VCaP (cell line): ENCODE measurements around the gene SHISA5.
A peak's percentile ranks its signal among the peaks of the same experiment; 100 is the strongest.

Experiments used
- H3K27ac ChIP-seq: fragments of 450-650 bp; 2 replicates; pipeline ENCODE4 v1.5.1; 2017
- TF ChIP-seq, protein P1 (sequence below): fragments of 450-650 bp; conservative IDR thresholded peaks from 2 replicates; pipeline ENCODE4 v1.5.1; 2017; ENCODE audit warnings: mild to moderate bottlenecking, moderate library complexity

SHISA5 gene

DNA sequence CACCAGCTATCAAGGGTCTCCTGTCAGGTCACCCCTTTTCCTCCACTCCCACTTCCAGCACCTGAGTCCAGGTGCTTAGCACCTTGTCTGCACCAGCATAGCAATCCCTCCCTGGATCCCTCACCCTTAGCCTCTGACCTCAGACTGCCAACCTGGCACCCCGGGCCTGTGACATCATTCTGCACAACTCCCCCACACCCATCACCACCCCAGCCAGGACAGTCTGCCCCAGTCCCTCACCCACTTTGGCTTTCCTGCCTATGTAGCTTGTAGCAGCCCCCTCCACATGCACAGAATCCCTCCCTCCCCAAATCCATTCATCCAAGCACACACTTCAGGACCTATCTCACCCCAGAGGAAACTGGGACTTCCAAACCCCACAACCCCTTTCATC is 73.3 kb downstream of the SHISA5 start:
- H3K27ac ChIP-seq: peak overlapping the region; percentile 96
- TF ChIP-seq, protein P1, sequence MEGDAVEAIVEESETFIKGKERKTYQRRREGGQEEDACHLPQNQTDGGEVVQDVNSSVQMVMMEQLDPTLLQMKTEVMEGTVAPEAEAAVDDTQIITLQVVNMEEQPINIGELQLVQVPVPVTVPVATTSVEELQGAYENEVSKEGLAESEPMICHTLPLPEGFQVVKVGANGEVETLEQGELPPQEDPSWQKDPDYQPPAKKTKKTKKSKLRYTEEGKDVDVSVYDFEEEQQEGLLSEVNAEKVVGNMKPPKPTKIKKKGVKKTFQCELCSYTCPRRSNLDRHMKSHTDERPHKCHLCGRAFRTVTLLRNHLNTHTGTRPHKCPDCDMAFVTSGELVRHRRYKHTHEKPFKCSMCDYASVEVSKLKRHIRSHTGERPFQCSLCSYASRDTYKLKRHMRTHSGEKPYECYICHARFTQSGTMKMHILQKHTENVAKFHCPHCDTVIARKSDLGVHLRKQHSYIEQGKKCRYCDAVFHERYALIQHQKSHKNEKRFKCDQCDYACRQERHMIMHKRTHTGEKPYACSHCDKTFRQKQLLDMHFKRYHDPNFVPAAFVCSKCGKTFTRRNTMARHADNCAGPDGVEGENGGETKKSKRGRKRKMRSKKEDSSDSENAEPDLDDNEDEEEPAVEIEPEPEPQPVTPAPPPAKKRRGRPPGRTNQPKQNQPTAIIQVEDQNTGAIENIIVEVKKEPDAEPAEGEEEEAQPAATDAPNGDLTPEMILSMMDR: no peak

- H3K27ac ChIP-seq: peak within 1 kb of the TSS; percentile 96
- TF ChIP-seq, protein P1: no peak
Measured at GRCh38 chr3:48429960-48430707, 73.8 kb downstream of the SHISA5 start, which contains the start of gene PLXNB1. Gene PLXNB1, minus strand, starts transcription at chr3:48430086. Its CDS starts 5,475 bp downstream, at chr3:48424611.

GRCh38 chr3:48429317-48429959 is 74.5 kb downstream of the SHISA5 start:
- TF ChIP-seq, protein P1: no peak
- H3K27ac ChIP-seq: peak overlapping the region; percentile 96

DNA sequence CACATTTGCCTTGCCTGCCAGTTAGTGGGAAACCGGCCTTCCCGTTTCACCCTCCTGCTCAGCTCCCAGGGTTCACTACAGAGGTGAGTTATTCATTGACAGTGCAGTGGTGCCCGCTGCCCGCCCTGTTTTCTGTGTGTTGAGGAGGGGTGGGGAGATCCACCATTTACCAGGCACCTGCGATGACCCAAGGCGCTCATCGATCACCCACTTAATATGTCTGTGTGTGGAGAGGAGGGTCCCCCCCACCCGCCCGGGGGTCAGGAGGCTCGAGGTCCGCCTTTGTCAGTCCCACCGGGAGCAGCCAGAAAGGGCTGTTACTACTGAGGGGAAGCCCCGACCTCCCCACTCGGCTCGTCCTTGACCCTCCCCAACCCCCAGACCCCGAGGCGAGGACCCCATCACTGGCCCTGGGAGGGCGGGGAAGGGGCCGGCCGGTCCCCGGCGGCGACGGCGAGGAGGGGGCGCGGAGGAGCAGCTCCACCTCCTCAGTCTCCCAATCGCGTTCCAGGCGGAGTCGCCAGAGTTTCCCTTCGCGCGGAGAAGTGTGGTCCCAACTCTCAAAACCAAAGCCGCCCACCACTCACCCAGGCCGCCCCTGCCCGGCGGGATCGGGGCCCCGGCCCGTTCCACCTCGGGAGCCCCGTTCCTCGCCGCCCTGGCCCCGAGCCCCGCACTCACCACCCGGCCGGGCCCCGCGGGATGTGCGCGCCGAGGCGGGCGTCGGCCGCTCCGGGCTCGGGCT is 75.2 kb downstream of the SHISA5 start:
- peak overlapping the region; percentile 96 for H3K27ac ChIP-seq
- TF ChIP-seq, protein P1: no peak

DNA sequence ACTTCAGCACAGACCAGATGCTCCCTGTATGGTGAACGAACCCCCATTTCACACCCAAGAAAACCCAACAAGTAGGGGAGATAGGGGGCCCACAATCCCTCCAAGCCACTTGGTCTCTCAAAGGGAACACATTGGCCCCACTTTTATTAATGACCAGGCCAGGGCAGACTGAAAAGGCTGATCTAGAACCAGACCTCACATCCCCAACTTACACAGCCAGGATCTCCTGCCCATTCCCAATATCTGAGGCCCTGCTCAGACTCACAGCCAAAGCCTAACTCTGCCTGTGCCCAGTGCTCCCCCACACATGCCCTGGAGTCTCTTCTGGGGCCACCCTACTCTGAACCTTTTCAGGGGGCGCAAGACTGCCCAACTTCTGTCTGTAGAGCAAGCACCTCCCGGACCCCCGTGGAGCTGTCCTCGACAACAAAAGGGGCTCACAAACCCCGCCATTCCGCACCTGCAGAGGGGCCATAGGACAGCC is 75.8 kb downstream of the SHISA5 start:
- peak overlapping the region; percentile 96 for H3K27ac ChIP-seq
- TF ChIP-seq, protein P1: no peak

- peak overlapping the region; percentile 96 for H3K27ac ChIP-seq
- TF ChIP-seq, protein P1: no peak
Measured at GRCh38 chr3:48427630-48427962, 76.4 kb downstream of the SHISA5 start.

DNA sequence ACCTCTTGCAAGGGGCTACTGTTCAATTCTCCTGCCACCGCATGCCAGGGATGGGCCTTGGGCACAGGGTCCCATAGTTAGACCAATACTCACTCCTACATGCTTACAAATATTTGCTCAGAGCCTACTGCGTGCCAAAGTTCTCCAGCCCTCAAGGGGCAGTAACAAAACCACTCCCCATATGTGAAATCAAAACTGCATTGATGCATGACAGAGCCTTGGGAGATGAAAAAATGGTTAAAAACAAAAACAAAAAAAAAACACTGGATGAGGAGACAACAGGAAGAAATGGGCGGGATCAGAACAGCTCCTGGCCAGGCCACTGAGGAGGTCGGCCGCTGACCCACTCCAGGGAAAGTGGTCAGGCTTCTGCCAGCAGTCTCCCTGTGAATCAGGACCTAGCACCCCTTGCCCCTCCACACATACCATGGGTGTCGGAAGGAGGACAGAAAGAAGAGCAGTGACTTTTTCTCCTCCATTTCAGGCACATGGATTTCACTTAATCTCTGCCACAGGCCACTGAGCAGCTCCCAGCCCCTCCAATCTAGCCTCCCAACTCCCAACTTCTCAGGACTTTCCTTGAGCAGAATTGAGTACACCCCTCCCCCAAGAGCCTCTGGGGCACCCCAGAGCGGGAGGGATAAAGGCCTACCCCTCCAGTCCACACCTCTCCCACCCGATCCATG is 76.9 kb downstream of the SHISA5 start:
- TF ChIP-seq, protein P1: no peak
- peak overlapping the region; percentile 96 for H3K27ac ChIP-seq
